Right lobe of liver (tissue), 6 donors: ENCODE measurements around the gene CDC14A. TPM values are rescaled to one million over a fixed set of nuclear protein-coding genes. Genes with fewer than 3 reads are reported as not detected.
"Not testable (repeated sequence)": the region's sequence is repeated elsewhere in the genome, so short reads cannot be mapped to it uniquely, and the experiment has no call there.

Experiments used
- ATAC-seq, 4 donors: fragments of 200-7000 bp; cut with Tn5 transposase; one replicate each; pipeline ENCODE4 v1.9.1; 2020; ENCODE audit warnings: mild to moderate bottlenecking in 4 of 4, moderate library complexity in 4 of 4
- DNase-seq, 3 donors: peaks; one replicate each; pipeline ENCODE4 v3.0.0-alpha.2; 2020
- H3K27ac ChIP-seq, 3 donors: fragments of 200-600 bp; one replicate each; pipeline ENCODE4 v1.8.0; 2022
- H3K27me3 ChIP-seq, 2 donors: fragments of 200-600 bp; one replicate each; pipeline ENCODE4 v1.8.0; 2022
- H3K36me3 ChIP-seq, 4 donors: fragments of 200-600 bp; sonication (generic) in 1 of 4; one replicate each; pipeline versions ENCODE4 v1.5.1 to v1.8.0; 2017 to 2022; ENCODE audit warnings: control low read depth in 1 of 4
- H3K4me1 ChIP-seq, 4 donors: fragments of 200-600 bp; sonication (generic) in 1 of 4; one replicate each; pipeline versions ENCODE4 v1.5.1 to v1.8.0; 2017 to 2022; ENCODE audit warnings: control low read depth in 1 of 4
- H3K4me3 ChIP-seq, 3 donors: fragments of 200-600 bp; one replicate each; pipeline ENCODE4 v1.8.0; 2022
- H3K9me3 ChIP-seq, 4 donors: fragments of 200-600 bp; sonication (generic) in 1 of 4; one replicate each; pipeline versions ENCODE4 v1.5.1 to v1.8.0; 2017 to 2022; ENCODE audit warnings: control low read depth in 1 of 4
- CTCF ChIP-seq, 4 donors: fragments of 200-600 bp in 3 of 4; fragments of 450-650 bp in 1 of 4; IDR thresholded peaks; one replicate each; pipeline versions ENCODE4 v1.5.1 to v1.8.0; 2016 to 2022; ENCODE audit warnings: antibody characterized with exemption in 4 of 4, mild to moderate bottlenecking in 2 of 4
- POLR2A ChIP-seq: fragments of 450-650 bp; IDR thresholded peaks from one replicate; pipeline ENCODE4 v1.6.1; 2017; ENCODE audit warnings: antibody characterized with exemption, mild to moderate bottlenecking
- WGBS: methylation state at CpG from one replicate; pipeline ENCODE4 v1.1.6; 2018; ENCODE audit warnings: low coverage, low lambda C conversion rate; ENCODE audit not compliant: insufficient coverage; ENCODE audit errors: missing lambda C conversion rate; 5-methylcytosine and 5-hydroxymethylcytosine counted together
- intact Hi-C, 2 donors: fragments of 100-400 bp; cut with DNase I; formaldehyde crosslinking; loops; one replicate each; pipeline versions ENCODE4 v1.11.2 to v1.14.1; 2022
- total RNA-seq, 6 experiments: library from RNA; depleted of rRNA in 2 of 6; stranded (reverse); fragments of >200 nt in 2 of 6; fragmentation: NEBNext Ultra II Directional in 3 of 6; extraction: Animal tissue kit (Norgen Biotek cat#: 25700) in 3 of 6; gene quantifications; one replicate each; pipeline versions ENCODE4 v1.1.0 to v1.2.4, GENCODE V29; 2016 to 2023
- donor health status: DM: no; HTN: yes; CAD: no.
- donor health status: DM: no; HTN: no; CAD: no.
- donor health status: DM: no; HTN: no; CAD: no.
- donor health status: DM: no; HTN: yes; CAD: no.
- donor health status: DM: no; HTN: yes; CAD: no.

CDC14A gene
- total RNA-seq, 6 experiments from 2014 or later = 1.1 to 3.3 (median 1.6) TPM

GRCh38 chr1:100321506-100321905, 30.8 kb upstream of the CDC14A start:
- no peak overlapping the region for H3K27ac ChIP-seq

DNA sequence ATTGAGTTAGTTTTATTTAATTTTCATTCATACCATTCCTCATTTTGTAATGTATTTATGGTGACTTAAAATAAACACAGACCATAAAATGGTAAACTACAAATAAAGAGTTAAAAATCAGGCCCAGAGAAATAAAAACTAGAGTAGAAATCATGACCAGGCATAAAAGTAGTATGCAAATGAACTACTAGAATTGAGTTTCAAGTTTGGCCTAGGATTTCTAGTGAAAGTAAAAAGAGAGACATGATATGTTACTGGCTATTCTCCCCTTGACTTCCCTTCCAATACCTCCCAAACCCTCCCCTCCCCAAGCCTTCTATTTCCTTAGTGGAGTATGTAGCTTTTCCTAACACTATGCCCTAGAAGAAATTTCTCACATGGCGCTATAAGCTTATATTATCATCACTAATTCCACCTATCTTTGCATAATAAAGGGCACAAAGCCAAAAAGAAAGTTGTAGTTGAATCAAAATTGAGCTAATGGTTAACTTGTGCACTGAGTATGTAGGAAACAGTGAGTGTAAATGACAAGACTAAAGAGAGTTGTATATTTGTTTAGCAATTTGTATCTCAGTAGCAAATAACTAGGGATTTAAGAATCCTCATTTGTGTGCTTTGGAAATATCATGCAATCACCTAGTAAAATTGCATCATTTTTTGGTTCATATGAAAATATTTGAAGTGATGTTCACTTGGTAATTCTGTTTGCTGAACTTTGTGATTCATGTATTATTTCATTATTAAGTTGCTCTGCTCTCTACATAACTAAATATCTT, 29.7 kb upstream of the CDC14A start:
- no peaks in the 10 kb centered on the region for H3K27me3 ChIP-seq
- no peaks in the 10 kb centered on the region for H3K9me3 ChIP-seq
- intact Hi-C loops = no loop called here
- H3K27ac ChIP-seq = no peak overlapping the region
- DNase-seq (no peak), ATAC-seq (peak; percentile 62 to 91 (median 84))
- H3K4me3 ChIP-seq = no peak overlapping the region
- 38% methylated on average over 1 of the region's 1 CpG for WGBS
- TF ChIP-seq POLR2A (no peak), CTCF (IDR thresholded peaks at IDR 0.05) (no peak)
- no peaks in the 10 kb centered on the region for H3K36me3 ChIP-seq
- H3K4me1 ChIP-seq = peaks cover 0 to 16% (median 2%) of the 10 kb centered on the region in 4 donors

More at GRCh38 chr1:100321506-100321905, 30.8 kb upstream of the CDC14A start:
- H3K4me3 ChIP-seq = no peak overlapping the region
- TF ChIP-seq POLR2A (no peak), CTCF (IDR thresholded peaks at IDR 0.05) (no peak)
- ATAC-seq (no peak), DNase-seq (no peak)
- H3K9me3 ChIP-seq = no peaks in the 10 kb centered on the region
- intact Hi-C loops = no loop called here
- no peaks in the 10 kb centered on the region for H3K27me3 ChIP-seq
- H3K4me1 ChIP-seq = peaks cover 0 to 16% (median 2%) of the 10 kb centered on the region in 4 donors
- WGBS = 87% methylated on average over 7 of the region's 8 CpGs
- H3K36me3 ChIP-seq = no peaks in the 10 kb centered on the region

GRCh38 chr1:100323419-100324106, 28.7 kb upstream of the CDC14A start:
- TF ChIP-seq CTCF (IDR thresholded peaks at IDR 0.05) = no peak
- no peak for TF ChIP-seq POLR2A
- intact Hi-C loops = no loop called here
- DNase-seq (peak in 1 of 3 donors; percentile 47), ATAC-seq (peak; percentile 52 to 89 (median 63))
- Histone ChIP-seq H3K4me3 (no peak overlapping the region), H3K27ac (no peak overlapping the region), H3K27me3 (no peaks in the 10 kb centered on the region), H3K4me1 (peaks cover 0 to 16% (median 2%) of the 10 kb centered on the region in 4 donors), H3K9me3 (no peaks in the 10 kb centered on the region), H3K36me3 (no peaks in the 10 kb centered on the region)
- 63% methylated on average over 6 of the region's 6 CpGs for WGBS

DNA sequence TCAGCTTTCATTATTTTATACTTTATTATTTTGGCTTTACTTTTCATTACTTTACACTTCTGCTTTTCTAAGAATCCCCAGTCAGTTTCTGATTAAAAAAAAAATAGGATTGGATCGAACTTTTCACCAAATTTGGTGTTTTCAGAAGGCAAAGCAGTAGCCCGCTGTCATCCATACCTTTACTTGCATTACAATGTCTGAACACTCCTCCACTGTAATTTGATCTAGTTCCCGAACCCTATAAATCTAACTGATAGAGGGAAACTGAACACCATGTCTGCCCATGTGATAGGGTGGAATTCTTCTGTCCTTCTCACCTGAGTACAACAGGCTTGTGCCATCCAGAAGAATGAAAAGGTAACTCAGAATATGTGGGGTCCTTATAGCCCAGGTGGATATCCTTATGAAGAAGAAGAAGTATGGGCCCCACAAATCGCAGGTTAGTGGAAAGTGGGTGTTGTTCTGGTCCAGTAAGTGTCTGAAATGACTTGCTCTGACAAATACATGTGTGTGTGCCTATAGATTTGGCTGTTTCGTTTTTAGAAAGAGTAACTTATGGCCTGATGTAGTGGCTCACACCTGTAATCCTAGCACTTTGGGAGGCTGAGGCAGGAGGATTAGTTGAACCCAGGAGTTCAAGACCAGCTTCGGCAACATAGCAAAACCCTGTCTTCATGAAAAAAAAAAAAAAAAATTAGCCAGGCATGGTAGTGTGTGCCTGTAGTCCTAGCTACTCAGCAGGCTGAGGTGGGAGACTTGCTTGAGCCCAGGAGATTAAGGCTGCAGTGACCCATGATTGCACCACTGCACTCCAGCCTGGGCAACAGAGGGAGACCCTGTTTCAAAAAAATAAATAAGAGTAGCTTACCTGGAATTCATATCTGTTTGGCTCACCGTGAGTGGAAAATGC, 26.6 kb upstream of the CDC14A start:
- 75% methylated on average over 7 of the region's 7 CpGs for WGBS
- TF ChIP-seq CTCF (IDR thresholded peaks at IDR 0.05) (no peak), POLR2A (no peak)
- no peak overlapping the region for H3K27ac ChIP-seq
- H3K4me3 ChIP-seq = no peak overlapping the region
- no peaks in the 10 kb centered on the region for H3K36me3 ChIP-seq
- no peaks in the 10 kb centered on the region for H3K9me3 ChIP-seq
- ATAC-seq = no peak
- DNase-seq = no peak
- intact Hi-C loops = no loop called here
- H3K4me1 ChIP-seq = peaks cover 0 to 16% (median 2%) of the 10 kb centered on the region in 4 donors
- H3K27me3 ChIP-seq = no peaks in the 10 kb centered on the region

DNA sequence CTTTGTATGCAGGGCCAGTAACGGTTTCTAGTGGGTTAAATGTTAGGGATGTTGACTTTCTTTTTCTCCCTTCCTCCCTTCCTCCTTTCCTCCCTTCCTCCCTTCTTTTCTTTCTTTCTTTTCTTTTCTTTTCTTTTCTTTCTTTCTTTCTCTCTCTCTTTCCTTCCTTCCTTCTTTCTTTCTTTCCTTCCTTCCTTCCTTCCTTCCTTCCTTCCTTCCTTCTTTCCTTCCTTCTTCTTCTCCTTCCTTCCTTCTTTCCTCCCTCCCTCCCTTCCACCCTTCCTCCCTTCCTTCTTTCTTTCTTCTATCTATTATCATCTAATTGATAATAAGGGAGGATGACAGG, 26.0 kb upstream of the CDC14A start:
- H3K9me3 ChIP-seq, DNase-seq, H3K27ac ChIP-seq, ATAC-seq, intact Hi-C loops, H3K27me3 ChIP-seq, H3K36me3 ChIP-seq, H3K4me3 ChIP-seq: not testable (repeated sequence)
- 69% methylated on average over 1 of the region's 1 CpG for WGBS
- peaks cover 0 to 16% (median 2%) of the 10 kb centered on the region in 4 donors for H3K4me1 ChIP-seq
